H9 (cell line): Measurements from ENCODE around the gene FAT1. TPM values are rescaled to one million over a fixed set of nuclear protein-coding genes. Genes with fewer than 3 reads are reported as not detected.

Experiments used
- DNase-seq: peaks from one replicate; pipeline ENCODE4 v3.0.0-alpha.2; 2017
- H2AFZ ChIP-seq: one replicate; pipeline ENCODE4 v1.6.1; 2013; ENCODE audit warnings: mild to moderate bottlenecking, low read length, control low read depth, moderate library complexity
- H2AK5ac ChIP-seq: 2 replicates; pipeline ENCODE4 v1.6.1; 2013; ENCODE audit warnings: low read length, control low read depth, mixed read lengths; ENCODE audit not compliant: insufficient read length
- H2BK120ac ChIP-seq: one replicate; pipeline ENCODE4 v1.6.1; 2013; ENCODE audit warnings: low read depth, mild to moderate bottlenecking, low read length, control low read depth, inconsistent platforms; ENCODE audit not compliant: poor library complexity, severe bottlenecking
- H2BK12ac ChIP-seq: 2 replicates; pipeline ENCODE4 v1.6.1; 2013; ENCODE audit warnings: low read length, control low read depth, mixed read lengths, low read depth; ENCODE audit not compliant: insufficient read length
- H2BK15ac ChIP-seq: 2 replicates; pipeline ENCODE4 v1.6.1; 2013; ENCODE audit warnings: low read depth, low read length, control low read depth
- H2BK20ac ChIP-seq: one replicate; pipeline ENCODE4 v1.6.1; 2013; ENCODE audit warnings: low read depth, mild to moderate bottlenecking, low read length, control low read depth, inconsistent platforms; ENCODE audit not compliant: poor library complexity, severe bottlenecking
- H2BK5ac ChIP-seq: 2 replicates; pipeline ENCODE4 v1.6.1; 2013; ENCODE audit warnings: low read length, control low read depth, mixed read lengths; ENCODE audit not compliant: insufficient read length
- H3K14ac ChIP-seq: 2 replicates; pipeline ENCODE4 v1.6.1; 2013; ENCODE audit warnings: low read length, control low read depth; ENCODE audit not compliant: insufficient read depth
- H3K18ac ChIP-seq: 2 replicates; pipeline ENCODE4 v1.6.1; 2013; ENCODE audit warnings: low read depth, mild to moderate bottlenecking, mixed read lengths, low read length, control low read depth; ENCODE audit not compliant: insufficient read length
- H3K23ac ChIP-seq: 2 replicates; pipeline ENCODE4 v1.6.1; 2013; ENCODE audit warnings: low read length, control low read depth, mixed read lengths, low read depth; ENCODE audit not compliant: insufficient read length
- H3K23me2 ChIP-seq: 2 replicates; pipeline ENCODE4 v1.6.1; 2013; ENCODE audit warnings: low read depth, mild to moderate bottlenecking, mixed read lengths, low read length, control low read depth; ENCODE audit not compliant: insufficient read length, poor library complexity, severe bottlenecking
- H3K27ac ChIP-seq: 2 replicates; pipeline ENCODE4 v1.5.1; 2013; ENCODE audit warnings: low read length, control low read depth, mixed read lengths, low read depth; ENCODE audit not compliant: insufficient read length
- H3K27me3 ChIP-seq: 2 replicates; pipeline ENCODE4 v1.6.1; 2013; ENCODE audit warnings: low read length, control low read depth, inconsistent platforms; ENCODE audit not compliant: insufficient read depth
- H3K4ac ChIP-seq: 2 replicates; pipeline ENCODE4 v1.6.1; 2013; ENCODE audit warnings: low read depth, mild to moderate bottlenecking, control low read depth, inconsistent platforms, low read length, moderate library complexity
- H3K4me1 ChIP-seq: 2 replicates; pipeline ENCODE4 v1.6.1; 2013; ENCODE audit warnings: low read length, control low read depth, inconsistent platforms; ENCODE audit not compliant: insufficient read depth
- H3K4me2 ChIP-seq: 2 replicates; pipeline ENCODE4 v1.6.1; 2013; ENCODE audit warnings: low read length, control low read depth, mixed read lengths; ENCODE audit not compliant: insufficient read length, insufficient read depth
- H3K56ac ChIP-seq: 2 replicates; pipeline ENCODE4 v1.6.1; 2013; ENCODE audit warnings: low read depth, mild to moderate bottlenecking, mixed read lengths, low read length, control low read depth; ENCODE audit not compliant: insufficient read length
- H3K79me1 ChIP-seq: 2 replicates; pipeline ENCODE4 v1.6.1; 2013; ENCODE audit warnings: low read depth, mild to moderate bottlenecking, moderate library complexity, low read length, control low read depth, inconsistent platforms; ENCODE audit not compliant: insufficient read depth, poor library complexity, severe bottlenecking
- H3K79me2 ChIP-seq: 2 replicates; pipeline ENCODE4 v1.6.1; 2013; ENCODE audit warnings: low read length, control low read depth, inconsistent platforms; ENCODE audit not compliant: insufficient read depth
- H3K9ac ChIP-seq: 2 replicates; pipeline ENCODE4 v1.6.1; 2013; ENCODE audit warnings: low read length, control low read depth, mixed read lengths; ENCODE audit not compliant: insufficient read length; ENCODE audit errors: extremely low read depth
- H3K9me3 ChIP-seq: one replicate; pipeline ENCODE4 v1.6.1; 2013; ENCODE audit warnings: low read depth, low read length, inconsistent platforms; ENCODE audit not compliant: control insufficient read depth
- H3T11ph ChIP-seq: one replicate; pipeline ENCODE4 v1.6.1; 2013; ENCODE audit warnings: mild to moderate bottlenecking, low read length, control low read depth, inconsistent platforms
- H4K20me1 ChIP-seq: one replicate; pipeline ENCODE4 v1.6.1; 2013; ENCODE audit not compliant: control insufficient read depth, insufficient read length, insufficient read depth
- H4K5ac ChIP-seq: 2 replicates; pipeline ENCODE4 v1.6.1; 2013; ENCODE audit warnings: low read depth, mild to moderate bottlenecking, mixed read lengths, low read length, control low read depth; ENCODE audit not compliant: insufficient read length
- H4K8ac ChIP-seq: replicated peaks from 2 replicates; pipeline ENCODE4 v1.6.1; 2013; ENCODE audit warnings: low read length, control low read depth, mixed read lengths, low read depth; ENCODE audit not compliant: insufficient read length
- H4K91ac ChIP-seq: 2 replicates; pipeline ENCODE4 v1.6.1; 2013; ENCODE audit warnings: low read depth, mild to moderate bottlenecking, moderate library complexity, mixed read lengths, low read length, control low read depth; ENCODE audit not compliant: insufficient read length
- H3K27ac Mint-ChIP-seq, 3 experiments: 2 replicates in 2 of 3; 3 replicates in 1 of 3; pipeline ENCODE4 v1.8.0; 2020 to 2021; ENCODE audit warnings: mixed read lengths in 3 of 3, mild to moderate bottlenecking in 1 of 3, moderate library complexity in 1 of 3
- H3K27me3 Mint-ChIP-seq: 2 replicates; pipeline ENCODE4 v1.8.0; 2021; ENCODE audit warnings: low read depth, mild to moderate bottlenecking, moderate library complexity, mixed read lengths
- H3K36me3 Mint-ChIP-seq, 3 experiments: 2 replicates in 2 of 3; 3 replicates in 1 of 3; pipeline ENCODE4 v1.8.0; 2020 to 2021; ENCODE audit warnings: low read depth in 3 of 3, mixed read lengths in 3 of 3; ENCODE audit not compliant: insufficient read depth in 1 of 3
- H3K4me1 Mint-ChIP-seq, 2 experiments: 2 replicates each; pipeline ENCODE4 v1.8.0; 2020; ENCODE audit warnings: mixed read lengths in 2 of 2
- H3K4me3 Mint-ChIP-seq, 2 experiments: 2 replicates in 1 of 2; 3 replicates in 1 of 2; pipeline ENCODE4 v1.8.0; 2020 to 2021; ENCODE audit warnings: mild to moderate bottlenecking in 2 of 2, mixed read lengths in 2 of 2, moderate library complexity in 1 of 2
- H3K9me3 Mint-ChIP-seq, 2 experiments: 2 replicates in 1 of 2; 3 replicates in 1 of 2; pipeline ENCODE4 v1.8.0; 2020; ENCODE audit warnings: mild to moderate bottlenecking in 2 of 2, mixed read lengths in 2 of 2, moderate library complexity in 1 of 2
- WGBS: extraction: QIAGEN DNeasy Blood & Tissue Kit; methylation state at CpG from one replicate; pipeline ENCODE4 v1.1.7; 2013; ENCODE audit warnings: missing lambda C conversion rate, low lambda C conversion rate, mixed read lengths; ENCODE audit not compliant: insufficient read length; ENCODE audit errors: extremely low coverage; 5-methylcytosine and 5-hydroxymethylcytosine counted together
- total RNA-seq: library from RNA; stranded (reverse); gene quantifications from 2 replicates; pipeline ENCODE4 v1.2.1, GENCODE V29; 2021
- TF ChIP-seq, protein P1 (sequence below): fragments of 200-600 bp; sonication (generic); conservative IDR thresholded peaks from 3 replicates; pipeline ENCODE4 v1.8.0; 2021; ENCODE audit warnings: antibody characterized with exemption, mild to moderate bottlenecking

Gene FAT1
- total RNA-seq, 1 experiment from 2014 or later: 173 TPM

DNA sequence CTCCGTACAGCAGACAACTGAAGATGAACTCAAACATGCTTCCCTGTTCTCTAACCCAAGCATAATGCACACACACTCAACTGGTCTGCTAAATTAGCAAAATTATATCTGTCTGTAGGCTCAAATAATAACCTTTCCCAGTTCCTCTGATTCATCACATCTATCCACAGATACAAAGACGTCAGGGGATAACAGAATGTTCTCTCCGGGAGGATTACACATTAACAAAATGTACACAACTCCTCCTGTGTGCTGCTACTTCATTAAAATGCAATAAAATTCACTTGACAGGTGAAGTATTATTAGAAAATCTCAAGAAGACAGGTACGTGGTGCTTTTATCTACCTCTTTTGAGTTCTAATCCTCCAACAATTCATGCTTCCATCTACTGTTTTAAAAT, 57.4 kb downstream of the FAT1 start:
- no CpG with 5 or more reads among the region's 4 CpGs for WGBS
- no peak overlapping the region for H3K23ac ChIP-seq
- H3K4me1 Mint-ChIP-seq: peaks cover 30 to 37% of the 10 kb centered on the region in 2 experiments
- H2BK5ac ChIP-seq: no peak overlapping the region
- H3K4ac ChIP-seq: no peak overlapping the region
- H3K9me3 ChIP-seq: no peaks in the 10 kb centered on the region
- no peaks in the 10 kb centered on the region for H4K20me1 ChIP-seq
- H3K4me1 ChIP-seq: peaks cover 2% of the 10 kb centered on the region; the same call in 1 of the 2 replicates
- no peaks in the 10 kb centered on the region for H3K9me3 Mint-ChIP-seq
- H3K56ac ChIP-seq: no peak overlapping the region
- H3K27ac ChIP-seq: no peak overlapping the region
- H4K91ac ChIP-seq: no peak overlapping the region
- peaks cover 15 to 41% (median 37%) of the 10 kb centered on the region in 3 experiments for H3K36me3 Mint-ChIP-seq
- no peak for DNase-seq
- no peak overlapping the region for H2AFZ ChIP-seq
- H3K4me3 Mint-ChIP-seq: no peak overlapping the region
- no peak overlapping the region for H2AK5ac ChIP-seq
- H3K9ac ChIP-seq: no peak overlapping the region
- H3K79me1 ChIP-seq: peaks cover 6% of the 10 kb centered on the region
- no peak overlapping the region for H3K27ac Mint-ChIP-seq
- H2BK15ac ChIP-seq: no peak overlapping the region
- TF ChIP-seq, protein P1, sequence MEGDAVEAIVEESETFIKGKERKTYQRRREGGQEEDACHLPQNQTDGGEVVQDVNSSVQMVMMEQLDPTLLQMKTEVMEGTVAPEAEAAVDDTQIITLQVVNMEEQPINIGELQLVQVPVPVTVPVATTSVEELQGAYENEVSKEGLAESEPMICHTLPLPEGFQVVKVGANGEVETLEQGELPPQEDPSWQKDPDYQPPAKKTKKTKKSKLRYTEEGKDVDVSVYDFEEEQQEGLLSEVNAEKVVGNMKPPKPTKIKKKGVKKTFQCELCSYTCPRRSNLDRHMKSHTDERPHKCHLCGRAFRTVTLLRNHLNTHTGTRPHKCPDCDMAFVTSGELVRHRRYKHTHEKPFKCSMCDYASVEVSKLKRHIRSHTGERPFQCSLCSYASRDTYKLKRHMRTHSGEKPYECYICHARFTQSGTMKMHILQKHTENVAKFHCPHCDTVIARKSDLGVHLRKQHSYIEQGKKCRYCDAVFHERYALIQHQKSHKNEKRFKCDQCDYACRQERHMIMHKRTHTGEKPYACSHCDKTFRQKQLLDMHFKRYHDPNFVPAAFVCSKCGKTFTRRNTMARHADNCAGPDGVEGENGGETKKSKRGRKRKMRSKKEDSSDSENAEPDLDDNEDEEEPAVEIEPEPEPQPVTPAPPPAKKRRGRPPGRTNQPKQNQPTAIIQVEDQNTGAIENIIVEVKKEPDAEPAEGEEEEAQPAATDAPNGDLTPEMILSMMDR: no peak
- no peak overlapping the region for H2BK120ac ChIP-seq
- no peak overlapping the region for H4K5ac ChIP-seq
- H3K27me3 ChIP-seq: no peaks in the 10 kb centered on the region
- H3K18ac ChIP-seq: no peak overlapping the region
- H3K14ac ChIP-seq: no peak overlapping the region
- no peak overlapping the region for H2BK20ac ChIP-seq
- H3K79me2 ChIP-seq: peaks cover 3% of the 10 kb centered on the region; the same call in 1 of the 2 replicates
- H3K4me2 ChIP-seq: no peak overlapping the region
- no peak overlapping the region for H4K8ac ChIP-seq
- H3K23me2 ChIP-seq: no peaks in the 10 kb centered on the region
- H3T11ph ChIP-seq: no peak overlapping the region
- H3K27me3 Mint-ChIP-seq: no peaks in the 10 kb centered on the region; the same call in 1 of the 2 replicates
- H2BK12ac ChIP-seq: no peak overlapping the region
